Measurements from ENCODE around the gene GNG7.
"Not testable (repeated sequence)": the region's sequence is repeated elsewhere in the genome, so short reads cannot be mapped to it uniquely, and the experiment has no call there.

The GNG7 gene

GRCh38 chr19:2507109-2507508 lies 195.4 kb downstream of the GNG7 start:
- DNase-seq (ENCODE audit: low spot score) = peak; percentile 35

DNA sequence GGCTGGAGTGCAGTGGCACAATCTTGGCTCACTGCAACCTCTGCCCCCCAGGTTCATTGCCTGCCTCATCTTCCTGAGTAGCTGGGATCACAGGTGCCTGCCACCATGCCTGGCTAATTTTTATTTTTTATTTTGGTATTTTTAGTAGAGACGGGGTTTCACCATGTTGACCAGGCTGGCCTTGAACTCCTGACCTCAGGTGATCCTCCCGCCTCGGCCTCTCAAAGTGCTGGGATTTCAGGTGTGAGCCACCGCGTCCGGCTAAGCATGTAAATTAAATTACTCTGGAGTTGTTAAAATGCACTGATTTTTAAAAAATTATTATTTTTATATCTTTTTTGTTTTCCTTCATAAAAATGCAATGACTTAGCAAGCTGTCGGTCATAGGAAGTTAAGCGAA lies 195.8 kb downstream of the GNG7 start:
- not testable (repeated sequence) for DNase-seq (ENCODE audit: low spot score)

DNA sequence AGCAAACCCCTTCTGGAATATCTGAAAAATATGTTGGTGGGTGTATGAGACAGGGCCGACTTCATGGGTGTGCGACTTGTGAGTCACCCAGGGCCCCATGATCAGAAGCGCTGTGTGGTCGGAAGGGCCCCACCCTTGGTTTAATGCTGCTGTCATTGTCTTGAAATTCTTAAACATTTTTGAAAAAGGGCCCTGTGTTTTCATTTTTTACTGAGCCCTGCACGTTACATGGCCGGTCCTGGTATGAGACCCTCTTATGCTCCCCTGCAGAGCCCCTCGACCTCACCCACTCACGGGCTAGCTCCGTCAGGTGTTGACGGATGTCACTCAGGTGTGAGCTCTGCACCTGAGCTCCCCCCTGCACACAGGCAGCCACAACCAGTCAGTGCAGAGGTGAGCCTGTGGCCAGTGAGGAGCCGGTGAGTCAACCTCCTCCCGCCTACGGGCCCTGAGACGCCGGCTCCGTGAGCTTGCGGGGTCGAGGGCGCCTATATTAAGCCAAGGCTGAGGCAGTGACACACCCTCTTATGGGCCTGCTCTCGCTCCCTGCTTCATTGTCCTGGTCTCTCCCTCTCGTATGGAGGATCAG lies 198.9 kb downstream of the GNG7 start:
- DNase-seq (ENCODE audit: low spot score) = peak; percentile 86

DNA sequence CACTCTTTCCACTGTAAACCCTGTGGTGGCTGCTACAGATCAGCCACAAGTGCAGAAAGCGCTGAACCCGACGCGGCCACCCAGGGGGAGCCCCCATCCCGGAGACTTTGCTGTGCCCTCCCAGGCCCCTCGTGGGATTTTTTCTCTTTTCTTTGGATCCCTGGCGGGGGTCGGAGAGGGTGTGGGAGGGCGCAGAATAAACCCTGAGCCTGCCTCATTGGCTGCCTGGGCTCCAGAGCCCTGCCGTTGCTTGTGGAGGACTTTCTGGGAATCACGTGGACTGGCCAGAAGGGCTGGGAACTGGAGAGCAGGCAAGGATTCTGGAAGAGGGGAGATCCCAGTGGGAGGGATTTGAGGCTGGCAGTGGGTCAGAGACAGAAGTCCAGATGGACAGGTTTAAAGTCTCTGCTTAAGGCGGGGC lies 201.6 kb downstream of the GNG7 start:
- DNase-seq (ENCODE audit: low spot score) = no peak

DNA sequence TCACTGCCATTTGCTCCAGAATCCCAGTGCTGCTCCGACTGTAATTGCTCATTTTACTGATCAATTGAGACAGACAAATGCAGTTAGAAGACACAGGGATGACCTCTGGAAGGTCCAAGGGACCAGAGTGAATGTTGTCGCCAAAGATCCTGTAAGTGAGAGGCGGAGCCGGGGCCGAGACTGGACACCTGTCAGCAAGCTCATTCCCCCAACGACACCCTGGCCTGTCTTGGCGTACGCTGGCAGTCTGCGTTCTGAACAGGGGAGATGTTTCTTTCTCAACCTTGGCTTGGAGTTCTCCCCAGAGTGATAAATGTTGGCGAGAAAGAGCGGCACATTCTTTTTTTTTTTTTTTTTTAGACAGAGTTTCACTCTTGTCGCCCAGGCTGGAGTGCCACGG lies 202.3 kb downstream of the GNG7 start:
- DNase-seq (ENCODE audit: low spot score) = no peak

- DNase-seq (ENCODE audit: low spot score) = no peak
Measured at GRCh38 chr19:2497186-2497585, 205.3 kb downstream of the GNG7 start.

- peak; percentile 54 for DNase-seq (ENCODE audit: low spot score)
Measured at GRCh38 chr19:2495651-2496316, 206.7 kb downstream of the GNG7 start.

DNA sequence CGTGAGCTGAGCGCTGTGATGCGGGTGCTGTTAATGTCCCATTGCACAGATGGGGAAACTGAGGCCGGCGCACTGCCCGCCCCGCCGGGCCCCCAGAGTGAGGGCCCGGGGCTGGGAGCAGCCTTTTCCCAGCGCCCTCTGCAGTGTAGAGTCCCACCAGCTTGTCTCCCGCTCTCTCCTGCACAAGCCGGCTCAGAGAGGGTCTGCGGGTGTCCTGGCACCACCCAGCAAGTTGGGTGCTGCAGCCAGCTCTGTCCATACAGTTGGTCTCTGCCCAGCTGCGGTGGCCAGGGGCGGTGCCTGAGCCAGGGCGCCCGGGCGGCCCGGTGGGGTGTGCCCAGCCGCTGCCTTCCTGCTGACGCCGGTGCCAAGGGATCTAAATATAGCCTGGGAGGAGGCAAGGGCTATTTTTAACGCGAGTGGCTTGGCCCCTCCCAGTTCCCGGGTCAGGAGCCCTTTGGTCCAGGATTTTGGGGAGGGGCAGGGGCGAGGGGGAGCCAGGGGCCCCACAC lies 207.3 kb downstream of the GNG7 start:
- peak; percentile 90 for DNase-seq (ENCODE audit: low spot score)

GRCh38 chr19:2494447-2495129 lies 207.9 kb downstream of the GNG7 start:
- peak; percentile 91 for DNase-seq (ENCODE audit: low spot score)

DNA sequence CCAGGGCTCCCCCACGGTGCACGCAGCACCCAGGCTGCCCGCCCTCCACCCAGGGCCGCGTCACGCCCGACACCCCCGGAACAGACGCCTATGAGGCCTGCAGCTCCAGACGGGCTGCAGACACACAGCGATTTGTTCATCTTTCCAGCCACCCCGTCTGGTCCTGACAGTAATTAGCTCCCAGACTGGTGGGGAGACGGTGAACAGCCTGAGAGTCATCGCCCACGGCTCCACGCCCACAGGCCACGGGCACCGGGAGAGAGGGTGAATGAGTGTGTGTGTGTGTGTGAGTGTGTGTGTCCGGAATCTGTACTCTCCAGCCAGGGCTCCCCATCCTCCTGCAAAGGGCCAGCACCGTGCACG lies 208.4 kb downstream of the GNG7 start:
- DNase-seq (ENCODE audit: low spot score) = peak; percentile 78

DNA sequence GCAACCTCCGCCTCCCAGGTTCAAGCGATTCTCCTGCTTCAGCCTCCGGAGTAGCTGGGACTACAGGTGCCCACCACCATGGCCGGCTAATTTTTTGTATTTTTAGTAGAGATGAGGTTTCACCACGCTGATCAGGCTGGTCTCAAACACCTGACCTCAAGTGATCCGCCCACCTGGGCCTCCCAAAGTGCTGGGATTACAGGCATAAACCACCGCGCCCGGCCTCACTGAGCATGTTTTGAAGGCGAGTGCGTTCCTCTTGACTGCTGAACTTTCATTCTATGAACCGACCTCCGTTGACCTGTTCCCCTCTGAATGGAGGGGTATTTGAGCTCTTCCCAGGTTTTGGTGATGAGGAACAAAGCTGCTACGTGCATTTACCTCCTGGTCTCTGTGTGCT lies 209.0 kb downstream of the GNG7 start:
- not testable (repeated sequence) for DNase-seq (ENCODE audit: low spot score)

GRCh38 chr19:2492870-2493269 lies 209.6 kb downstream of the GNG7 start:
- DNase-seq (ENCODE audit: low spot score) = no peak

- peak; percentile 81 for DNase-seq (ENCODE audit: low spot score)
Measured at GRCh38 chr19:2491130-2491801, 211.2 kb downstream of the GNG7 start.

GRCh38 chr19:2490659-2491058 lies 211.8 kb downstream of the GNG7 start:
- DNase-seq (ENCODE audit: low spot score) = no peak

- peak; percentile 78 for DNase-seq (ENCODE audit: low spot score)
Measured at GRCh38 chr19:2488942-2489731, 213.4 kb downstream of the GNG7 start.

DNA sequence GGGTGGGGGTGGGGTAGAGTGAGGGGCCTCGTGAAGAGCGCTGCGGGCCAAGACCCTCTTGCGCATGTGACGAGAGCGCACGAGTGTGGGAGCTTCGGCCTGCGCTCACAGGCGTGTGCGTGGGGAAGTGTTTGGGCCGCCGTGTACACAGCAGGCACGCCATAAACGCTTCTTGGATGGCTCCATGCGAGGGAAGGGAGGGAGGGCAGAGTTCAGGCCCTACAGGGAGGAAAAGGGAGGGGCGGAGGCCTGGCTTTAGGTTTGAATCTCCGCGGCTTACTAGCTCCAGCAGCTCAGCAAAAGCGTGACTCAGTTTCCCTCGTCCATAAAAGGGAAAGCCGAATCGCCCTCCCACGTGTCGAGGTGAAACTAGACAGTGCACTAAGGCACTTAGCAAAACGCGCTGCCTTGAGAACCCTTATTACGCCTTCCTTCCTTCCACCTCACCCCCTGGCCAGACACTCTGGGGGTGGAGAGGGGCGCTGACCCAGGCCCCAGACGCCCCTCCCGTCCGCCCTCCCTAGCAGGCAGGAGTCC lies 214.0 kb downstream of the GNG7 start:
- DNase-seq (ENCODE audit: low spot score) = no peak

DNA sequence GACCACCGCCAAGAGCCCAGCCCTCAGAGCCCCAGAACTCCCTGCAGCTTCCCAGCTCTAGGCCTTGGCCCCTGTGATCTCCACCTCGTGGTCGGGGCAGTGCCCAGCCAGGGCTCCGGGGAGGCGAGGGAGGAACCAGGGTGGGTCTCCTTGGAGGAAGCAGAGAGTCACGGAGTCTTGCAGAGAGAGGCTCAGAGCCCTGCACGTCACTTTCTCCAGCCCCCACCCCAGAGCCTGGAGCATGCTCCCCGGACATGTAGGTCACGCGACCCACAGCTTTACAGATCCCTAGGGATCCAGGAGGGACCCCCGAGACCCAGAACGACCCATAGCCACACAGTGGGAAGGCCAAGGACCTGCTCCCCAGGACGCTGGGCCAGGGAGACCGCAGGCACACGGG lies 214.7 kb downstream of the GNG7 start:
- DNase-seq (ENCODE audit: low spot score) = no peak

DNA sequence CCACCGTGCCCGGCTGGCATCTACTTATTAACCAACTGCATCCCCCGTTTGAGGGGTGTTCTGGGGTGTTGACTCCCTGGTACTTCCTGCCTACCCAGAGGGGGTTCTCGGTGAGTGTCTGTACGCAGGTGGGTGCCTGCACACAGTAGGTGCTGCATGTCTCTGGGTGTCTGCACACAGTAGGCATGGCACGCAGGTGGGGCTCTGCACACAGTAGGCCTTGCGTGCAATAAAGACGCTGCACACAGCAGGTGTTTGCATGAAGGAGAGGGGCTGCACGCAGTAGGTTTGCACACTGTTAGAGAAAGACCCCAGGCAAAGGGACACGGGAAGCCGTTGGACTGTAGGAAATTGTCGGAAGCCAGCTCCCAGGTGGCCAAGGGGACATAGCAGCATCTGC lies 215.4 kb downstream of the GNG7 start:
- DNase-seq (ENCODE audit: low spot score) = no peak

- no peak for DNase-seq (ENCODE audit: low spot score)
Measured at GRCh38 chr19:2485428-2485827, 217.1 kb downstream of the GNG7 start.

DNA sequence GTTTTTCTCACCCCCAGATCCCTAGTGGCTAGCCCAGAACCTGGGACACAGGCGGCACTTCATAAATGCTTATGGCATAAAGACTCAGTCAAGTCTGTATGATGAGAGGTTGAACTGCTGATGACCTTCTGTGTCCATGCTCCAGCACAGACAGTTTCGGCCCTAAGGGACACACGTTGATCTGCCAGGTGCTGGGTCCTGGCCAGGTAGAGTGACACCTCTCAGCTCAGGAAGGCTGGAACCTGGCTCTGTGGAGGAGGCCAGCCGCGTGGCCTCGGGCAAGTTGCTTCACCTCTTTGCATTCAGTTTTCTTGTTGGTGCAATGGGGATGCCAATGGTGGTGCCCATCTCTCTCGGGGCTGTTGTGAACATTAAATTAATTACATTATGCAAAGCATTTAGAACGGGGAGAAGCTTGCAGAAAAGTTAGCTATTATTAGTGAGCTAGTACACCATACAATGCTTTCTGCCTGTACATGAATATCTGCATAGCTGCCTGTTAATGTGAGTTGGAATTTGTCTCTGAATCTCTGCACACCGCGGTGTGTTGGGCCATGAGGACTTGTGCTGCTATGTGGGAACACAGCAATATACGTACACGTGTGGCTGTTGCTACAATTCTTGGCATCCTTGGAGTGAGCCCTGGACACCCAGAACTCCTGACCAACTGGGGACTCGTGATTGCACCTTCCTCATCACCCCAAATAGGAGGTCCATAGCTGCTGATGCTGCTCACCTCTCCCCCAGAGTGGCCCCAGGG lies 218.1 kb downstream of the GNG7 start:
- DNase-seq (ENCODE audit: low spot score) = no peak
